ENCODE data around the gene SLC28A1. TPM values are rescaled to one million over a fixed set of nuclear protein-coding genes. Genes with fewer than 3 reads are reported as not detected.

SLC28A1 gene
- total RNA-seq, 2 experiments from 2014 or later: not detected

GRCh38 chr15:84889991-84890669 lies 5.7 kb downstream of the SLC28A1 start:
- Histone ChIP-seq H3K9me3 (ENCODE audit: low read length) (no peaks in the 10 kb centered on the region), H3K4me2 (ENCODE audit: low read length) (no peak overlapping the region), H3K79me2 (ENCODE audit: insufficient read depth, low read depth, low read length) (no peaks in the 10 kb centered on the region), H3K4me1 (ENCODE audit: insufficient read depth, low read length, poor library complexity, severe bottlenecking) (no peaks in the 10 kb centered on the region), H3K27ac (ENCODE audit: low read depth, low read length, poor library complexity, severe bottlenecking) (no peak overlapping the region), H4K20me1 (ENCODE audit: insufficient read depth, low read length) (no peaks in the 10 kb centered on the region), H3K36me3 (ENCODE audit: insufficient read depth, low read length) (no peaks in the 10 kb centered on the region), H2AFZ (ENCODE audit: low read length) (no peak overlapping the region), H3K4me3 (ENCODE audit: low read depth, low read length, poor library complexity, severe bottlenecking) (no peak overlapping the region), H3K9me2 (ENCODE audit: insufficient read depth, low read length) (no peaks in the 10 kb centered on the region)
- CTCF ChIA-PET (ENCODE audit: unreplicated experiment): no interaction called here
- no peak for DNase-seq (ENCODE audit: low spot score)
- TF ChIP-seq EZH2phosphoT487 (IDR thresholded peaks at IDR 0.05; ENCODE audit: borderline replicate concordance, low read depth, low read length): no peak
- no peak for TF ChIP-seq CTCF (conservative IDR thresholded peaks at IDR 0.05; ENCODE audit: low read length)
- intact Hi-C loops (cut with micrococcal nuclease; ENCODE audit: unreplicated experiment): no loop called here
- no TSS peak for BruUV-seq (replicated peaks)
- POLR2A ChIA-PET: no interaction called here

- Histone ChIP-seq H3K4me3 (ENCODE audit: low read depth, low read length, poor library complexity, severe bottlenecking) (no peak overlapping the region), H3K4me2 (ENCODE audit: low read length) (no peak overlapping the region), H3K79me2 (ENCODE audit: insufficient read depth, low read depth, low read length) (no peaks in the 10 kb centered on the region), H3K9me3 (ENCODE audit: low read length) (no peaks in the 10 kb centered on the region), H3K36me3 (ENCODE audit: insufficient read depth, low read length) (no peaks in the 10 kb centered on the region), H3K9me2 (ENCODE audit: insufficient read depth, low read length) (no peaks in the 10 kb centered on the region), H3K4me1 (ENCODE audit: insufficient read depth, low read length, poor library complexity, severe bottlenecking) (no peaks in the 10 kb centered on the region), H4K20me1 (ENCODE audit: insufficient read depth, low read length) (no peaks in the 10 kb centered on the region), H3K27ac (ENCODE audit: low read depth, low read length, poor library complexity, severe bottlenecking) (no peak overlapping the region), H2AFZ (ENCODE audit: low read length) (no peak overlapping the region)
- BruUV-seq (replicated peaks): no TSS peak
- intact Hi-C loops (cut with micrococcal nuclease; ENCODE audit: unreplicated experiment): no loop called here
- POLR2A ChIA-PET: no interaction called here
- CTCF ChIA-PET (ENCODE audit: unreplicated experiment): no interaction called here
- no peak for DNase-seq (ENCODE audit: low spot score)
- no peak for TF ChIP-seq CTCF (conservative IDR thresholded peaks at IDR 0.05; ENCODE audit: low read length)
- TF ChIP-seq EZH2phosphoT487 (IDR thresholded peaks at IDR 0.05; ENCODE audit: borderline replicate concordance, low read depth, low read length): no peak
Observed at GRCh38 chr15:84890670-84891162, 6.3 kb downstream of the SLC28A1 start.

GRCh38 chr15:84891339-84891738 lies 6.9 kb downstream of the SLC28A1 start:
- no peak for DNase-seq (ENCODE audit: low spot score)
- Histone ChIP-seq H3K4me3 (ENCODE audit: low read depth, low read length, poor library complexity, severe bottlenecking) (no peak overlapping the region), H4K20me1 (ENCODE audit: insufficient read depth, low read length) (no peaks in the 10 kb centered on the region), H3K9me3 (ENCODE audit: low read length) (no peaks in the 10 kb centered on the region), H3K4me1 (ENCODE audit: insufficient read depth, low read length, poor library complexity, severe bottlenecking) (no peaks in the 10 kb centered on the region), H2AFZ (ENCODE audit: low read length) (no peak overlapping the region), H3K9me2 (ENCODE audit: insufficient read depth, low read length) (no peaks in the 10 kb centered on the region), H3K79me2 (ENCODE audit: insufficient read depth, low read depth, low read length) (no peaks in the 10 kb centered on the region), H3K27ac (ENCODE audit: low read depth, low read length, poor library complexity, severe bottlenecking) (no peak overlapping the region), H3K36me3 (ENCODE audit: insufficient read depth, low read length) (no peaks in the 10 kb centered on the region), H3K4me2 (ENCODE audit: low read length) (no peak overlapping the region)
- intact Hi-C loops (cut with micrococcal nuclease; ENCODE audit: unreplicated experiment): no loop called here
- no peak for TF ChIP-seq CTCF (conservative IDR thresholded peaks at IDR 0.05; ENCODE audit: low read length)
- no peak for TF ChIP-seq EZH2phosphoT487 (IDR thresholded peaks at IDR 0.05; ENCODE audit: borderline replicate concordance, low read depth, low read length)
- no TSS peak for BruUV-seq (replicated peaks)
- ChIA-PET POLR2A (no interaction called here), CTCF (ENCODE audit: unreplicated experiment) (no interaction called here)

Data from OCI-LY7 (cell line).